HUDEP-2 (cell line): ENCODE measurements around the gene PTGDR.

Experiments used
- DNase-seq, 76 experiments: peaks; one replicate each; lab custom pipeline; 2025; ENCODE audit not compliant: unreplicated experiment in 76 of 76; lab: John Stamatoyannopoulos, UW

PTGDR gene, protein sequence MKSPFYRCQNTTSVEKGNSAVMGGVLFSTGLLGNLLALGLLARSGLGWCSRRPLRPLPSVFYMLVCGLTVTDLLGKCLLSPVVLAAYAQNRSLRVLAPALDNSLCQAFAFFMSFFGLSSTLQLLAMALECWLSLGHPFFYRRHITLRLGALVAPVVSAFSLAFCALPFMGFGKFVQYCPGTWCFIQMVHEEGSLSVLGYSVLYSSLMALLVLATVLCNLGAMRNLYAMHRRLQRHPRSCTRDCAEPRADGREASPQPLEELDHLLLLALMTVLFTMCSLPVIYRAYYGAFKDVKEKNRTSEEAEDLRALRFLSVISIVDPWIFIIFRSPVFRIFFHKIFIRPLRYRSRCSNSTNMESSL

DNA sequence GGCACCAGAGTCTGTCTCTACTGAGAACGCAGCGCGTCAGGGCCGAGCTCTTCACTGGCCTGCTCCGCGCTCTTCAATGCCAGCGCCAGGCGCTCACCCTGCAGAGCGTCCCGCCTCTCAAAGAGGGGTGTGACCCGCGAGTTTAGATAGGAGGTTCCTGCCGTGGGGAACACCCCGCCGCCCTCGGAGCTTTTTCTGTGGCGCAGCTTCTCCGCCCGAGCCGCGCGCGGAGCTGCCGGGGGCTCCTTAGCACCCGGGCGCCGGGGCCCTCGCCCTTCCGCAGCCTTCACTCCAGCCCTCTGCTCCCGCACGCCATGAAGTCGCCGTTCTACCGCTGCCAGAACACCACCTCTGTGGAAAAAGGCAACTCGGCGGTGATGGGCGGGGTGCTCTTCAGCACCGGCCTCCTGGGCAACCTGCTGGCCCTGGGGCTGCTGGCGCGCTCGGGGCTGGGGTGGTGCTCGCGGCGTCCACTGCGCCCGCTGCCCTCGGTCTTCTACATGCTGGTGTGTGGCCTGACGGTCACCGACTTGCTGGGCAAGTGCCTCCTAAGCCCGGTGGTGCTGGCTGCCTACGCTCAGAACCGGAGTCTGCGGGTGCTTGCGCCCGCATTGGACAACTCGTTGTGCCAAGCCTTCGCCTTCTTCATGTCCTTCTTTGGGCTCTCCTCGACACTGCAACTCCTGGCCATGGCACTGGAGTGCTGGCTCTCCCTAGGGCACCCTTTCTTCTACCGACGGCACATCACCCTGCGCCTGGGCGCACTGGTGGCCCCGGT, at the start of gene PTGDR:
Gene PTGDR (plus strand): TSS at position 198 of the 778 bp plus-strand sequence. CDS start 117 bp downstream, at position 315.
- DNase-seq = peak in 8 of 76 experiments; percentile 1 to 18 (median 2)

DNA sequence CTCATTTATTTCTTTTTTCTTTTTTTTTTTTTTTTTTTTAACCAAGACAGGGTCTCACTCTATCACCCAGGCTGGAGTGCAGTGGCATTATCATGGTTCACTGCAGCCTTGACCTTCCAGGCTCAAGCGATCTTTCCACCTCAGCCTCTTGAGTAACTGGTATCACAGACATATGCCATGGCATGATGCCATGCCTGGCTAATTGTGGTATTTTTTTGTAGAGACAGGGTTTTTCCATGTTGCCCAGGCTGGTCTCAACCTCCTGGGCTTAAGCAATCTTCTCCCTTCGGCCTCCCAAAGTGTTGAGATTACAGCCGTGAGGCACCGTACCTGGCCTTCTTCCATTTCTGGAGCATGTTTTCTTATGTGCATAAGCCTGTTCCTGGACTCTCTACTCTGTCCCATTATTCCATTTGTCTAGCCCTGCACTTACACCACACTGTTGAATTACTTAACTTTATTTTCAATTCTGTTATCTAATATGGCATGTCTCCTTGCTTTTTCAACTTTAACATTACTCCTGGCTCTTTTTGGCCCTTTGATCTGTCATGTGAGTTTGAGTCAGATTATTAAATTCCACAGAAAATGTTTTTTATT, 47.9 kb upstream of the PTGDR start:
- DNase-seq = no peak

DNA sequence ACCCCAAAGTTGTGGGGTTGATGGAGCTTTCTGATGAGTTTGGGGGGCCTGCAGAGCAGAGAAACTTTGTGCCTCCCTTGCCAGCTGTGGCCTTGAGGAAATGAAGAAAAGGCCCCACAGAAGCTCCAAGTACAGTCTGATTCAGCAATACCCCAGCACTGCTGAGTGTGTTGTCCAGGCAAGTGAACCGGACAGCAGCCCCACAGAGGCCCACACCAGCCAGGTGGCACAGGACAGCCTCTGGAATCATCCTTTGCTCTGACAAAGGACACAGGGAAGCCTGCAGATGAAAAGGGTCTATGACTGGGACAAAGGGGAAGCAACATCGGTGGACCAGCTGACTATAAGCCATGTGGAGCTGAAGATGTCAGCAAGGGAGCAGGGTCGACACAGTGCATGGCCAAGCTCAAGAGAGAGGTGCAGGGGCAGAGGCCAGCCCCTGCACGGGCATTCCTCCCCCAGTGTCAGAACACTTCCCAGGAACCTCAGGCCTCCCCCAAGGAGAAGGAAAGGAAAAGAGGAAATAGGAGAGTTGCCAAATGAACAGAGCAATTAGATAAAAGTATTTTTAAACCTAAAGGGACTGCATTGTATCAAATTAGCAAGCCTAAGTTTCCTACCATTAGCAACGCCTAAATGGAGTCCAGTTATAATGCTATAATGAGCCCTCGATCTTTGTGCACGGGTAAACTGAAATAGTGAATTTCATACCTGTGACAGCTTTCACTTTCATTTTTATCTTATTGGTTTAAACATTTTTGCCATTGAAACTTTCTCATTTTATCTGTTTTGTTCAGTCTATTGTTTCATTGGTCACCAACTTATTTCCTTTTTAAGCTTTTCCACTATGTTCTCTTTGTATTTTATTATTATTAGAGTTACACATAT, 46.3 kb upstream of the PTGDR start:
- no peak for DNase-seq

DNA sequence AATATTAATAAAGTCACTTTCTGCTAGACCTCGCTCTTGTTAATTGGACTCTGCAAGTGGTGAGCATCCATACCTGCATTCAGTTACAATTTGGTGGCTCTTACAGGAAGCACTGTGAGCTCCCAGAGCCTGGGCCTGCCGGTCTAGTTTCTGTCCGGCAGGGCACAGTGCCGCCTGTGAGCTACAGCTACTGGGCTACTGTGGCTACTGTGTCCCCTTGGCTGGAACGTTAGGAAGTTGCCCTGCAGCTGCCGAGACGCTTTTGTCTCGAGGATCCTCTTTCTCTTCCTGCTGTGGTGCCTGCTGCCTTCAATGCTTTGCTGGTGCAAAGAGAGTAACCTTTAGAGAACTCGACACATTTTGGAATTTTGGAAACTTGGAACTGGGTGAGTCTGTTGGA, 44.6 kb upstream of the PTGDR start:
- no peak for DNase-seq

DNA sequence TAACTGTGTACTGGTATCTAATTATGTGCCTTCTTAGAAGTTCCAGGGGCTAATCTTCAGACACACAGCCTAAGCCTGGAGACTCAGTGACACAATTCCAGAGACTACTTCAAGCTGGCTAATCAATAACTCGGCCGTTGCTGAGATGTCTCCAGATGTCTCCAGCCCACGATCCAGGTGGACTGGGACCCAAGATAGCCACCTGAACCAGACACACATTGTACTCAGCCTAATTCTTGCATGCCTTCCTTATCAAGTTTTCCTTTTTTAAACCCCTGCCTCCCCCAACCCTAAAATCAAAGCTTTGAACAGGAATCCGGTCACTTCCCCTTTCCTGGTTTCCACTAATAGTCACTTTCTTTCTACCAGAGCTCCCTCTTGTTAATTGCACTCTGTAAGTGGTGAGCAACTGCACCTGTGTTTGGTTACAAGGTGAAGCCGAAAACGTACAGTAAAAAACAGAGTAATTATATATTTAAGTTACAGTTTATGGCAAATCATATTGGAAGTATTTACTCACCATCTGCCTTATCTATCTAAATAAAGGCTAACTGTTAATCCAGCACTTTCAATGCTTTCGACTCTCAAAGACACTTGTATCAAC, 39.8 kb upstream of the PTGDR start:
- DNase-seq = no peak

DNA sequence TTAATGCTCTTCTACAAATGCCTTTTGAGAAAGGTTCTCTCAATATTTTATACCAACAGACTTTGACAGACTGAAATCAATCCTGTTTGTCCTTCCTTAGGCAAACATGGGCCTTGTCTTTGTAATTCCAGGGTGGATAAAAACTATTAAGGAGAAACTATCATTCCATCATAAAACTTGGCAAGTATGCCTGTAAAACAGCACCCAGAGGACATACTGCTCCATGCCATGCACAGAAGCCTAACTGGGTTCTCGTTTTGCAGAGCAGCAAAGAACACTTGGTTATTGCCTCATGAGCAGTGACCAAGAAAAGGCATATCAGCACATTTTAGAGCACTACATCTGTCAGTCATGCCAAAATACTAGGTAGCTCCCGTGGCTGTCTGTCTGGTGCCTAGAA, 33.8 kb upstream of the PTGDR start:
- DNase-seq = no peak

DNA sequence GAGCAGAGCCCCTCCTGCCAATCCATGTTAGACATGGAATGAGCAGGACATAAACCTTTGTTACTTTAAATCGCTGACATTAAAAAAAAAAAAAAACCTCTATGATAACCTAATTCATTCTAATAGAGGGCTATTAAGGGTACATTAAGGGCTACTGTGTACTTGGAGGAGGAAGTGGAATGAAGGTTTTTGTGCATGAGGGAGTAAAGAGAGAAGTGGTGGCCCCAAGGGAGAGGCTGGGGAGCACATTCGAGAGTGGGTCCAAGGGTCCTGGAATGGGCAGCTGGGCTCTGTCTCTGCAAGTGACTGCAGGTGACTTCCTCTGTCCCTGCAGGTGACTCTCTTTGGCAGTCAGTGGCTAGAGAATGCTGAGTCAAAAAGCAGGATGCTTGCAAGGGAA, 32.1 kb upstream of the PTGDR start:
- DNase-seq = no peak

DNA sequence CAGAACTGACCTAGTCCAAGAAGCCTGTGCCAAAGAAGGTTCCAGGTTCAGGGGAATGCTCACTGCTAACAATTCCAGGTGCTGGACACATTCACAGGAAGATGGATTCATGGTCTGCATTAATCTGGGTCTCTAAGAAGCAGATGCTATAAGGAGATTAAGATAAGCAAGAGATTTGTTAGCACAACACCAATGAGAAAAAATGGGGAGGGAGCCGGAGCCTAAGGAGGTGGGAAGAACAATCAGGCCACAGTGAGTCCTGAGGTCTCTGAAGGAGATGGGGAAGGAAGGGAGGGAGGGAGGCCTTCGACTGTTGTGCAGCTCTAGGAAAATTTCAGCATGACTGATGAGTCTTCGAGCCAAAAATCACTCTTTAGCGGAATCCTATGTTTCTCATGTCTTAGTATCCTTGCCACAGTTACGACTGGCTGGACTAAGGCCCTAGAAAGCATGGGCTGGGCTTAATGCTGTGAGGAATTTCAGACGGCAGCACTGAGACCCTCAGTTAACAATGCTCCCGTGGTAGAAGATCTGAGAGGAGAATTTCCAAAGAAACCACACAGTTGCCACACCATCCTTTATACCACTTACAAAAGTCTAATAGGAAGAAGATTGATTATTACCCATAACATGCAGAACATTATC, 31.5 kb upstream of the PTGDR start:
- DNase-seq = no peak

DNA sequence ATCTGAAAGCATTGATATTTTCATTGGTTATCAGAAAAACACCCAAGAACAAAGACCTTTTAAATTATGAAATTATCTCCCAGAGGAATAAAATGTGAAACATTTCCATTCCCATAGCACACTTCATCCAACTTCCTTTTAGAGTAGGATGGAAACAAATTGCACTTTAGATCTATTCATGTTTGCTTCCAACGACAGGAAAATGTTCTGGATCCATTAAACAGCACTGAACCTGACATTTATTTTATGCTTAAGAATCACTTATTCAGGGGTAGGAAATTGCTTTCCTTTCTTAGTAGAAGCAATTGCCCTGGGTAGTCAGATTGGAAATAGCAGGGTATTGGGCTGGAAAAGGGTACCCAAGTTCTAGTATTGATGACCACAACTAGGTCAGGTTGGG, 28.8 kb upstream of the PTGDR start:
- no peak for DNase-seq

DNA sequence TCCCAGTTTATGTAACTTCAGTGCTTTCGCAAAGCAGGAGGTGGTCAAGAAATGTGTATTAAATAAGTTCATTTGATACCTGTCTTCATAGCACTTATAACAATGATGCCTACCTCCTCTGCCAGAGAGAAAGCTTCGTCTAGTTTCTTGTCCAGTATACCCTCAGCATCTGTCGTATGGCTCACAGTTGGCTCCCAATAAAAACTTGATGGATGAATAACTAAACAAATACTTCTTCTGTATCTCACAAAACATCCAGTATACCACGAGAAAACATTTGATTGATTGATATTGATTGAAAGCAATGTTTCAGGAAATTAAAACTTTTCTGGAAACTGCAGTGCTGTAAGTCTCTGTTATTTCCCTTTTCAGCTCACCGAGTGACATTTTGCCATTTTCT, 26.9 kb upstream of the PTGDR start:
- no peak for DNase-seq

DNA sequence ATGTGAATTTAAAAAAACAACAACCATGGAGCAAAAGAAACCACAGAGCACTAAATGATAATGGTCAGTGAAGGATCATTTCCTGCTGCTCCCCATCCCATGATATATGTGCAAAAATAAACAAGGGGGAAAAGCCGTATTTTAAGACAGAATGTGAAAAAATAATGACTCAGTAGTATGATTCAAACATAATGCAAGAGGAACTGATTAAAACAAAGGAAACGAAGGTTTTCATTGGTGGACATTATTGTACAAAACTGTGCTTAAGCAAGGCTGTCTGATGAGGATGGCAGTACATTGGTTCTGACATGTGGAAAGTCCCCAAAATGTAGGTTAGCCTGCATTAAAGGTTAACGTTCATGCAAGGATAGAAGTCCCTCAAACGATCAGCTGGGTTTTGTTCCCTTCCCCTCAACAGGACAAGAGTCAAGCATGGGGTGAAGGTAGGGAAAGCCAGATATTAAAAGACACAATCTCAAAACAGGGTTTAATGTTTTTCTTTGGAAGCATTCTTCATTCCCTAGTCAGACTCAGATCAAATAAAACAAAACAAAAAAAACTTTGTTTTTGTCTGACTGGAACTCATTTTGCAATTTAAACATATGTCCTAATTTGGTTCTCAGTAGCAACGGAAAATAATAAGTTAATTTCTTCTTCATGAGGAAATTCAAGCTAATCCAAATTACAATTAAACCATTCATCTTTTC, 26.3 kb upstream of the PTGDR start:
- no peak for DNase-seq

DNA sequence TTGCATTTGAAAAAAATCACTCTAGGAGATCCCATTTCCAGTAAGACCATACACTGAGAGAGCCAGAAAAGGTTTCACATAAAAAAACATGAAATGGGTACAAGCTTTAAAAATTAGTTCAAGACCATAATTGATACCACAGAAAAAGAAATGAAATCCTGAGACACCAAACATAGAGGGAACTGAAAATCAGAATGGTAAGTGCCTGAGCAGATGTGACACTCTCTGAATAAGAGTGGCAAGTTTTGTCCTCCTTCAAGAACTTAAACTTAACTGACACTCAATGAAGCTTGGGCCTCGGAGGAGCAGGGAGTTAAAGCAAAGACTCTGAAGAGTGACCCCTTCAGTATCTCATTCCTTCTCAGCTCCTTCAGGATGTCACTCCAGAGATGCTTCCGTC, 23.2 kb upstream of the PTGDR start:
- no peak for DNase-seq

DNA sequence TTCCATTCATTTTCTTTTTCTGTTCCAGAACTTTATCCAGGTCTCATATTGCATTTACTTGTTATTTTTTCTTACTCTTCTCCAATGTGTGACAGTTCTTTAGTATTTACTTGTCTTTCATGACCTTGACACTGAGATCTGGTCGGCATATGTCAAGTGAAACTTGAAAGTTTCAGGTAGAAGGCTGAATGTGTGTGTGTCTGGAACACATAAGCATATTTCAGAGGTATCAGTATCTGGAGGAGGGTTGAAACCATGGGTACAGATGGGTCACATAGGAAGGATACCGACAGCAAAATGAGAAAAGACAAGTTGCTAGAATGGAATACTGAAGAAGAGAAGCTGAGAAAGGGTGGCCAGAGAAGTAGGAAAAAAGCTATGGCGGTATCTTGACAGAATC, 22.5 kb upstream of the PTGDR start:
- no peak for DNase-seq

DNA sequence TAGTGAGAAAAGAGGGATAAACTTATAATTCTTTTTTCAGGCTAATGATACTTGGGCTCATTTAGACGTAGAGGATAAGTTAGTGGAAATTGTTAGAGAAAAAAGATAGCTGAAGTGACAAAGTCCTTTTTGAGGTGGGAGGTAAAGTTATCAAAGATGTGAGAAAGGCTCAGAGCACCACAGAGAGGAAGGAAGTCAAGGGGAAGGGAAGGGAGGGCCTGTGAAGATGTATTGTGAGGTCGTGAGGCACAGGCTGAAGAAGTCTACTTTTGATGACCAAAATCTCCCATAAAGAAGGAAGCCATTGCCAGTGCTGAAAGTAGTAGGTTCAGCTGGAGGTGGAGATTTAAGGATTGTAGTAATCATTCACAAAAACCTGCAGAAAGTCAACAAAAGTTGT, 19.4 kb upstream of the PTGDR start:
- no peak for DNase-seq

DNA sequence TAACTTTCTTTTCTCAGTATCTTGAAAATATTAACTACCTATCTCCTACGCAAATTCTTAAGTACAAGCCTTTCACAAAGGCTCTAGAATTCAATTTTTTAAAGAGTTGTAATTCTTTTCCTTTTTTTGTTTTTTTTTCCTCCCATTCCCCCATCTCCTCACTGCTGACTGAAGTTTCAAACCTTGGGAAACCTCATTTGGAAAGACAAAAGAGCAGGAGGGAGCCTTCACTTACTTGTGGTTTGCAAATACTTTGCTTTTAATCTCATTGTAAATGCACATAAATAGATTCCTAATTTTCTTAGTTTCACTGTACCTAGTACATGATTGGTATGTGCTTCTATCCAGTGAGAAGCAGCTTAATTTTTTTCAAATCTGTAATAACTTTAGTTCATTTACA, 15.8 kb upstream of the PTGDR start:
- DNase-seq = no peak

DNA sequence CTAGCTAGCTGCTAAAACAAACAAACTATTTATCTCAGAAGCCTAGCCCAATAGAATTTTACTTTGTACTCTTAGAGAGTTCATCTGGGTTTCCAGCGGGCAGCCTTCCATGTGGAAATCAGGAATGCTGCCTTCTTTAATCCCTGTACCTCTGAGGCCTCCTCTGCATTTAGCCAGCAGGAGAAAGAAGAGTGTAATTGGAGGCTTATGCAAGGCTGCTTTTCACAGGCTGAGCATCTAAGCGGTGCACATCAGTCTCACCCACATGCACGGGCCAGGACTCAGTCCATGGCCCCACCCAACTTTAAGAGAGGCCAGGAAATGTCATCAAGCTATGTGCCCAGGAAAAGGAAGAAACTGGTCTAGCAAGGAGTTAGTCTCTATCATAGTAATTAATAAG, 14.0 kb upstream of the PTGDR start:
- DNase-seq = no peak

DNA sequence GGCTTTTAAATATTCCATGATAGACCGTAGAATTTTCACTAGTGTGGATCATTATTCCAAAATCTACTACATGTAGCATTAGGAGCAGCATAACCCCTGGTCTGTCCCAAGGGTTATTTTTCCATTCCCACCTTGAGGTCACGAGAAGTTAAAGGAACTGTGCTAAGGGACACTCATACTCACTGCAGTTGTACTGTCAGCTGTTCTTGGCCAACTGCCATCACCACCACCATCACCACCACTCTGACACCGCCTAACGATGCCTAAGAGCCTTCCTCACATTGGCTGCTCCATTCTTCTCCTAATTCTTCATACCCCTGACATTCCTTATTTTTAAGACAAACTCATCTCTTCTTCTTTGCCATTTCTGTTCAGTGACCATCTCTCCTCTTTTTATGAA, 13.4 kb upstream of the PTGDR start:
- peak in 1 of 76 experiments; percentile 26 for DNase-seq

DNA sequence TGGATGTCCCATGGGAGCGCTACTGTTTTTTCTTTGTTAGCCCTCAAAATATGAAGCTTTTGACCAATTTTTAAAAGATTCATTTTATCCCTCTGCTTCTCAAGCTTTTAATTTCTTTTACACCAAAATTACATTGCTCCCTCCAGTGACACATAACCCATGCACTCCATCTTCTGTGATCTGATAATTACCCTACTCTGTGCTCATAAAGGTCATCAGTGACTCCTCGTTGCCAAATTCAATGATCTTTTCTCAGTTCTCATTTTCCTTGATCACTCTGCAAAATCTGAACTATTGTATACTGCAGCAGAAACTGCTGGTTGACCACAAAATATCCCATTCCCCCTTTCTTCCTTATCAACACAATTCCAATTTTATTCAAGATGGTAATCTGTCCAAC, 8.7 kb upstream of the PTGDR start:
- no peak for DNase-seq

DNA sequence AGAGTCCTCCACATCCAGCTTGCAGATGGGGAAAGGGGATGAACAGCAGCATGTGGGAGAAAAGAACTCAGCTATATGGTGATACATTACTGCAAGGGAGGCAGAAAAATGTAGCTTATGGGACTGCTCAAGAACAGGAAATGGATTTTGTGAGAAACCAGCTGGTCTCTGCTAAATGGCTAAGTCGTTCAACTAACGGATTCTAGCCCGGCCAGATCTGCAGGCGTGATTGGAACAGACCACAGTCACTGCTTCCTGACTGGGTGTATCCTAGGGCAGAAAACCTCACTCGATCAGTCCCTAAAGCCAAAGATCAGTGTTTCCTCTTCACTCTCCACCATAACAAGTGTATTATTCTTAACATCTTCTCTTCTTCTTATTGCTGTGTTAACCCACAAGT, 8.1 kb upstream of the PTGDR start:
- DNase-seq = no peak
